HG03439 (cell line): ENCODE data around the gene SOS1.
"Not testable (repeated sequence)": the region's sequence is repeated elsewhere in the genome, so short reads cannot be mapped to it uniquely, and the experiment has no call there.

Experiments used
- ATAC-seq: cut with Tn5 transposase; IDR thresholded peaks from one replicate; pipeline ENCODE4 v1.9.1; 2021; ENCODE audit warnings: mild to moderate bottlenecking, moderate library complexity; ENCODE audit not compliant: unreplicated experiment

Gene SOS1

DNA sequence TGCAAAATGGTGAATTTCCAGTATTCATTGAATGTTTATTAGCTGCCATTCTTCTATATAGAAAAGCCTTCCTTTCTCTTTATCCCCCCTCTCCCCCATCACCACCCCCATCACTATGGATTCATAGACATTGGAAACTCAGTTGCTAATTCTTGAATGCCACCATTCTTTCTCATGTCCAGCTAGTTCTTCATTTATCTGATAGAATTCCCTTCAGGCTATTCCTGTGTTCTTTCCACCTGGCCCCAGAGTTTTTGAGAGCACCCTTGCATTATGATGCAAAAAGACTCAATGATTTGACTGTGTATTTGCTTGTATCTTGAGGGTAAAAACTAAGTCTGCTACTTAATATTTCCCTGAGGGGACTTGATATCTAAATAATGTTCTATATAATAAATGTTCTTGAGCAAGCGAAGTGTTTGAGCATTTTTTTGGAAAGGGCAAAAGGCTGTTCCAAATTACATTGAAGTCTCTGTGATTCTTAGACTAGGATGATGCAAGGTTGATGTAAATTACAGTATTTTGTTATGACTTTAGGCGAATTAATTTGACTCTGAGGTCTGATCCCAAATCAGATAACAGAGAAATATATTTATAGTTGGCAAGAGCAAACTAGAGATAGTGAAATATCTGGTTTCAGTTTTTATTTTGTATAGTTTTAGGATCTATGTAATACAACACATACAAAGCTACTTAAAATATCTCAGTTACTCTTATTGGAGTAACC, 18.8 kb upstream of the SOS1 start:
- no peak for ATAC-seq

DNA sequence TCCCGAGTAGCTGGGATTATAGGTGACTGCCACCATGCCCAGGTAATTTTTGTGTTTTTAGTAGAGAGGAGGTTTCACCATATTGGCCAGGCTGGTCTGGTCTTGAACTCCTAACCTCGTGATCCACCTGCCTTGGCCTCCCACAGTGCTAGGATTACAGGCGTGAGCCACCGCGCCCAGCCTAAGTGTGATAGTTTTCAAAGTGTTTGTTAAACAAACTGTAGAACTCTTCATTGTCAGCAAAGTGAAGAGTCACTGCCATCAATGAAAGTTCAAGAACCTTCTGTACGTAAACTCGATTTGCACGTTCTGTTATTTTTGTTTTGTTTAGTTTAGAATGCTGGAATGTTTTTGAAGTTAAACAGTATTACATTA, 18.0 kb upstream of the SOS1 start:
- no peak for ATAC-seq

DNA sequence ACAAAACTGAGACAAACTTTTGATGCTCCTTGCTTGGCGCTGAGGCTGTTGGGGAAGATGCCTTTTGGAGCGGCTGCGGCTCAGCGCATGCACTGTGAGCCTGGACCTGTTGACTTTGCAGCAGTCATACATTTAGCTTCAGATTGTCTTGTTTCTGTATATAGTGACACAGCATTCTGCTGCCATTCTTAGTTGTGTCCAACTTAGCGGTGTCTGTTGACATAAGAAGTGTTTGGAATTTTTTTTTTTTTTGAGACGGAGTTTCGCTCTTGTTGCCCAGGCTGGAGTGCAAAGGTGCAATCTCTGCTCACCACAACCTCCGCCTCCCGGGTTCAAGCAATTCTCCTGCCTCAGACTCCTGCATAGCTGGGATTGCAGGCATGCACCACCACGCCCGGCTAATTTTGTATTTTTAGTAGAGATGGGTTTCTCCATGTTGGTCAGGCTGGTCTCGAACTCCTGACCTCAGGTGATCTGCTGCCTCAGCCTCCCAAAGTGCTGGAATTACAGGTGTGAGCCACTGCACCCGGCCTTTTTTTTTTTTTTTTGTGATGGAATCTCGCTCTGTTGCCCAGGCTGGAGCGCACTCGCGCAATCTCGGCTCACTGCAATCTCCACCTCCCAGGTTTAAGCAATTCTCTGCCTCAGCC, 17.5 kb upstream of the SOS1 start:
- not testable (repeated sequence) for ATAC-seq

DNA sequence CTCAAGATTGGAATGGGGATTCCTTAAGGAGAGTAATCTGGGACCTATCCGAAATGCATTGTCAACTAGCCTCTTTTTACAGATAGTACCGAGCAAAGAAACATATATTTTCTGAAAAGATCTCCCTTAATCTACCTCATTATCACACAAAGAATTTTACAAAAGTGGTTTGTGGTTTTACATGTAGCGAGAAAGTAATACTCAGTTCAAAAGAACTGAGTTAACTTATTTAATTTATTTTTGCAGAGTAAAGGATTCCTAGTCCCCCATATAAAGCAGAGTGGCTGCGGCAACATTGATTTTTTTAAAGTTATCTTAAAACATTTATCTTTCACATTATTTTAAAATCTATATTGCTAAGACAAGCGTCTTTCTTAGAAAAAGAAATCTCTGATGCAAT, 15.9 kb upstream of the SOS1 start:
- ATAC-seq, result no peak

DNA sequence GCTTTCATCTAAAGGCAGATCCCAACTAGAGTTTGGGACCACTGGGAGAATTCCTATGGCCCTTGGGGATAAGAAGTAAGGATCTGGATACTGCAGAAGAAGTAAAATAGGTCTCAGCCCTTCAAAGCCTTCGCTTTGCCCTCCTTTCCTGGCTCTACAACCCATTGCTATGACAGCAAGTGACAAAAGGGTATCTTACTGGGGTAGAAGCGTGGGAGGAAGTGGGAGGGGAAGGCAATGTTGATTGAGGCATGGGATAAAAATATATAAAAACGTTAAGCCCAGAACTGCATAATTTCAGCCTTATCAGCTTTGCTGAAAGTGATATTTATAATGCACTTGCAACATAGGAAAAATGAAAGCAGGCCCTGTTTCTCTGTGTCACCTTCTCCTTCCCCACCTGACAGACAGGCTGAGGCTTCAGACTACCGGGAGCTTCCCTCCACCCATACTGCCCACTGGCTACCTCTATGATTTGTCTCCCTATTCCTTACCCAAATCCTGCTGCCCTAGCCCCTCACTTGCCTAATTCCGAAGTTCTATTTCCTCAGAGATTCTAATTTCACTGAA, 14.9 kb upstream of the SOS1 start:
- ATAC-seq, result no peak

DNA sequence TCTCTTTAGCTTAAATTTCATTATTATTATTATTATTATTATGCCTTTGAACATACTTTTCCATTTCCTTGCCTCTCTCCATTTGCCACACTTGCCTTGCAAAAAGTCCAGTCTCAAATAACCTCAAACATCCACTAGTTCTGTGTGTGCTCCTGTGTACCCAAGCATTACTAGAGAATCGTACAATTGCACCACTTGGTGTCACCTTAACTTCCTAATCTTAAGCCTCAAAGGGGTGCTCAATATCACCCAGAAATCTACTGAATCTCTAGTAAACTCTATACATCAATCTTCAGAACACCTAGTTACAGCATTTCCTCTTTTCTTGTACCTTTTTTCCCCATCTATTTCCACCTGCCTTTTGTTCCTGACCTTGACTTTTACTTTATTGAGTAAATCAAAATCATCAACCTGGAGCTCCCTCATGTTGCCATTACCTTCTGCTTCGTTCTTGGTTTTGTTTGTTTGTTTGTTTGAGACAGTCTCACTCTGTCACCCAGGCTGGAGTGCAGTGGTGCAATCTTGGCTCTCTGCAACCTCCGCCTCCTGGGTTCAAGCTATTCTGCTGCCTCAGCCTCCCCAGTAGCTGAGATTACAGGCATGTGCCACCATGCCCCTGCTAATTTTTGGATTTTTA, 12.5 kb upstream of the SOS1 start:
- no peak for ATAC-seq

DNA sequence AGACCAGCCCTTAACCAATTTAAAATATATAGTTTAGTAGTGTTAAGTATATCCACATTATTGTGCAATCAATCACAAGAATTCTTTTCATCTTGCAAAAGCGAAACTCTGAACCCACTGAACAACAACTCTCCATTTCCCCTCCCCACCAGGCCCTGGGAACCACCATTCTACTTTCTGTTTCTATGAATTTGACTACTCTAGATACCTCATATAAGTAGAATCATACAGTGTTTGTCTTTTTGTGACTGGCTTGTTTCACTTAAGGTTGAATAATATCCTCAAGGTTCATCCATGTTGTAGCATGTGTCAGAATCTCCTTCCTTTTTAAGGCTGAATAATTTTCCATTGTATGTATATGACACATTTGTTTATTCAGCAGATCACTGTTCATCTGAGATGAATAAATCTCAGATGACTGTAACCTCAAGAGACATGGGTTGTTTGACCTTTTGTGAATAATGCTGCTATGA, 8.1 kb upstream of the SOS1 start:
- peak; percentile 42 for ATAC-seq

DNA sequence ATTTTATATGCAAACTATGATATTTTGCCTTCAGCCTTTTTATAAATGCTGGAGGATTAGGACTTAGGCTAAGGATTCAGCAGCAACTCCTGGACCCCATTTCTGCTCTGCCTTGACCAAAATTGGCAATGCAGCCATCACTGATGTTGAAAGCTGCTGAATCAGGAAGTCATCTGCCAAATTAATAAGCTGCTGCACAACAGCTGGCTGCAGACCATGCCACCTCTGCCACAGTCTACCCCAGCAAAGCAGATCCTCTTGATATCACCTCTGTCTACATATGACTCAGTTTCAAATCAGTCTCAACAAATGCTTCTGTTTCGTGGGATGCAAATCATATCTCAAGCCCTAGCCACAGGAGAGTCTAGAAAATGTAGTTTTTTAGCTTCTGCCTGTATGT, 7.1 kb upstream of the SOS1 start:
- ATAC-seq, result peak; percentile 37

DNA sequence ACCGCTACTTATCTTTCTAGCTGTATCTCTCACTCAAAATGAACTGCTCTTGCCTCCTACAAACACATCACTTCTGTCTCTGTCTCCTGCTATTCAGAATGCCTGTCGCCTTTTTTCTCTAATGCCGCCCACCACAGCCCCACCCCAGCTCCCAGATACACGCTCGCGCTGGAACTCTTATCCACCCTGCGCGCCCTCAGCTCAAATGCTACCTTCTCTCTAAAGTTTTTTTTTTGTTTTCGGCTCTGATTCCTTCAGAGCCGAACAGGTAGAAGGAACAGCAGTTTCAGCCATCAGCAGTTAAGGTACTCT, 3.9 kb upstream of the SOS1 start:
- no peak for ATAC-seq

DNA sequence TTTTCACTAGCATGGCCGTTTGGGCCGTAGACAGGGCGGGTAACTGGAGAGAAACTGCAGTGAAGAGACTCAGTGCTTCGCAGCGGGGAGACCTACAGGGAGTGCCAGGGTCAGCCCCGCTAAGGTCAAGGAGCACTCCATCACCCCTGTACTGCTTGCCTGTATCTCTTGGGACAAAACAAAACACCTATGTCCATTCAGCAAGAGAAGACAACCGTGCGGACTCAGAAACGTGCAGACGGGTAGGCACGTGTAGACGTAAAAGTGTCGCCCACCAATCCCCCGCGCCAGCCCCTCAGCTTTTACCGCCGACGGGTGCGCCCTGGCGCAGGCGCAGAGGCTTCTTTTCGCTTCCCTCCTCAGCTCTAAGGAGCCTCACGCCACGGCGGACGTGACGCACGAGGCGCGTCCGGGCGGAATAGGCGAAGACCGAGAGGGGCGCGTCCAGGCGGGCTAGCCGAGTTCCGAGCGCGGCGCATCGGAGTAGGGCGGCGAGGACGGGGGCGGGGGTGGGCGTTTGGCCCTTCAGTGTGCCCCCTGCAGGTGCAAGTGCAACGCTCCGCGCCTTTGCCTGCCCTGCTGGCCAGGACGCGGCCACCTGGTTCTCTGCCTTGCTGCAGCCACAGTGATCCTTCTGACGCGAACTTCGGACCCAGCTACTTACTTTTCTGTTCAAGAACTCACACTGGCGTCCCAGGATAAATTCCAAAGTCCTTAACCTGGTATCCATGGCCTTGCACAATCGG, 3.3 kb upstream of the SOS1 start:
- ATAC-seq, result peak; percentile 64

DNA sequence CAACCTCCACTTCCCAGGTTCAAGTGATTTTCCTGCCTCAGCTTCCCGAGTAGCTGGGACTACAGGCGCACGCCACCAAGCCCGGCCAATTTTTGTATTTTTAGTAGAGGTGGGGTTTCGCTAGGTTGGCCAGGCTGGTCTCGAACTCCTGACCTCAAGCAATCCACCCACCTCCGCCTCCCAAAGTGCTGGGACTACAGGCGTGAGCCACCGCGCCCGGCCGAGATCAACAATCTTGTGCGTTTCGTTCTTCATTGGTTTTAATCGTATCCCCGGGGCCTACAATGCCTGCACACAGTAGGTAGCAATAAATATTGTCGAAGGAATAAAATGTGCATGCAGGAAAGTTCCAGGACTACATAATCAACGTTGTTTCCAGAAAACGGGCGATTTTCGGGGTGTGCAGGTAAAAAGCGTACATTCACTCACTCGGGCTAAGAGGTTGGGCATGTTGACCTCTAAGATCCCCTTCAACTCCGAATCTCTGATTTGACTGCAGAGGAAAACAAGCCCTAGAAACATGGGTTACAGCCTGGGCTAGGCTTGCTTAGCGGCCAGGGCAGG, 2.7 kb upstream of the SOS1 start:
- no peak for ATAC-seq

DNA sequence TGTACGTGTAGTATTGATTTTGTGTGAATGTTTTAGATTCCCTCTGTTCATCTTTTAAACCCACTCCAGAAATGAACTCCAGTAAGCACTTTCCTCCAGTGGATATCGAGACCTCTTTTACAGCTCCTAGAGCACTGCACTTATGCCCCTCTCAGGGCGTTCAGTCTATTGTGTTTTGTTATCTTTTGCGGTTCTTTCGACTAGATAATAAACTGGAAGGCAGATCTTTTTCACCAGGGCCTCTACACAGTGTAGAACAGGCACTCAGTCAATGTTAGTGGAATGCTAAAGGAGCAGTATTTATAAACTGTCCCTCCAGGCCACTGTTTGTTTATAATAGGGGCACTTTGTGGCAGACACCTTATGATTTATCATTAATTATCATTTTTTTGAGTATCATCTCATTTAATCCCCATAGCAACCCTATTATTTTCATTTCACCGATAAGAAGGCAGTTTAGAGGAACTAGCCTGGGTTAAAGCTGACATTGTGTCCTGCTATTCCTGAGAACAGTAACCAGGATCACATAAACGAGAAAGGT, 742 bp upstream of the SOS1 start:
- no peak for ATAC-seq

DNA sequence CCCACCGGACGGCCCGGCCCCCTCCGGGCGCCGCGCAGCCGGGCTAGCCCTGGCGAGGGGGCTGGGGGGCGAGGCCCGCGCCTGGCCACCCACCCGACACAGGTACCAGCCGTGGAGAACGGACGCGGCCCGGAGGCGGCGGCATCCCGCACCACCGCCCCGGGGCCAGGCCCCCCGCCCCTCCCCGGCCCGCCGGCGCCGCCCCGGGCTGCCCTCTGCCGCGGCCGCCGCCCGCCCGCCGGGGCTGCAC, 405 bp downstream of the SOS1 start:
- ATAC-seq, result peak; percentile 15

DNA sequence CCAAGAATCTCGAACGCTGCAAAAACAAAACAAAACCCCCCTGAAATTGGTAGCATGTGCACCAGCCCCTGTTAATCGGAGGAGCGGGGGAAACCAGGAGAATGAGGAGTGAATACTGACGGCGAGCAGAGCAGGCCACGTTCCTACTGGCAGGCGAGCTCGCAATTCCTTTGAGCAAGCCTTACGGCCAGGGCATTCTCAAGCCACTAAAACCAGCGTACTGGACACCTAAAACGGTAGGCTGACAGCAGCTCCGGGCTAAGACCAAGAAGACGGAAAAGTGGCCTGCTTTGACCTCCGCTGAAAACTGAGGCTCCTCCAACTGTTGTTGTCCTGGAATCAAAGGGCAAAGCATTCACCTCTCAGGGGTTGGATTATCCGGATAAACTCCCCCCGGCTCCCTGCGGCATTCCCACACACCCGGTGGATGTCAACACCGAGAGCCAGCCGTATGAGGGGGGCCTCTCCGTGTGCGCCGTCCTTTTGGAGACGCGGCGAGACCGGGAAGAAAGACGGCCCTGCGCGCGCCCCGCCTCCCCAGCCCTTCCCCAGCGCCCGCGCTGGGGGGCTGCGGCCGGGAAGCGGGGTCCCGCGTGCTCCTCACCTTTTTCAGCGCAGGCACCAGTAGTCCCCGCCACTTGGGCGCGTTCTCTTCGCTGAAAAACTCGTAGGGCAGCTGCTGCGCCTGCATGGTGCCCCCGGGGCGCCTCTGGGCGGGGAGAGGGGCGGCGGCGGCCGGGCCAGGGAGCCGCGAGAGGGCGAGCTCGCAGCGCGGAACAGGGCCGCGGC, 925 bp downstream of the SOS1 start:
- peak; percentile 40 for ATAC-seq

DNA sequence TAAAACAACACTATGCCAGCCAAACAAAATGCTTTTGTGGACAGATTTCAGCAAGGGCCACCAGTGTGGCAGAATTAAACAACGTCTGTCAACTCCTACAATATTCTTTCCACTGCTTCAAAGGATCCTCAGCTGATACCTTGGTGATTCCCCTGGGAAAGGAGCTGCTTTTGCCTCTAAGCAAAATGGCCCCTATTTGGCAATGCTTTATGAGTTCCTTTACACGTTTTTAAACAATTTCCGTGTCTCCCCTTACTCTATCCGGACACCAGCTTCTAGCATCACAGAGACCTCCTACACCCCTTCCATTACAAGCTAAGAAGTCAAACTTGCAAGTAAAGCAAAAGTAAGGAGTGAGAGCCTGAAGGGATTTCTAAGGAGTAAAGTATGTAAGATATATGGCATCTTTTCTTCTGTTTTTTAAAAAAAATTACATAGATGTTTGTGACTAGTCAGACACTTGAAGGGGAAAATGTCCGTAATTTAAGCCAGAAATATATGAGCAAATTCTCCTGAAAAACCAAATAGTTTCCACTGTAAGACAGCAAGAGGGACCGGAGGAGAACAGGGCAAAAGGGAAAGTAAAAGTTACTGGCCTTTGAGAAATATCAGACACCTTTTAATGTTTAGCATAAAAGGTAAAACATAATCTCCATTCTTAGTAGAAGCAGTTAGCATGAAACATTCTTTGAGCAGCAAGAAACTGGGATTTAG, 1.9 kb downstream of the SOS1 start:
- no peak for ATAC-seq

DNA sequence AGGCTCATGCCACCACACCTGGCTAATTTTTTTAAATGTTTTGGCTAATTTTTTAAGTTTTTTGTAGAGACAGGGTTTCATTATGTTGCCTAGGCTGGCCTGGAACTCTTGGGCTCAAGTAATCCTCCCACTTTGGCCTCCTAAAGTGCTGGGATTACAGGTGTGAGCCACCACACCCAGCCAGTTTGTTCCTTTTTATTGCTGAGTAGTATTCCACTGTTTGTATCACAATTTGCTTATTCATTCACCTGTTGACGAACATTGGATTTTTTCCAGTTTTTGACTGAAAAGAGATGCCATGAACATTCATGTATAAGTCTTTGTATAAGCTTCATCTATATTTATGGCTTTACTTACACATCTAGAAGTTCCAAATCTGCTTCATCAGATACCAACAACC, 5.3 kb downstream of the SOS1 start:
- ATAC-seq, result no peak

DNA sequence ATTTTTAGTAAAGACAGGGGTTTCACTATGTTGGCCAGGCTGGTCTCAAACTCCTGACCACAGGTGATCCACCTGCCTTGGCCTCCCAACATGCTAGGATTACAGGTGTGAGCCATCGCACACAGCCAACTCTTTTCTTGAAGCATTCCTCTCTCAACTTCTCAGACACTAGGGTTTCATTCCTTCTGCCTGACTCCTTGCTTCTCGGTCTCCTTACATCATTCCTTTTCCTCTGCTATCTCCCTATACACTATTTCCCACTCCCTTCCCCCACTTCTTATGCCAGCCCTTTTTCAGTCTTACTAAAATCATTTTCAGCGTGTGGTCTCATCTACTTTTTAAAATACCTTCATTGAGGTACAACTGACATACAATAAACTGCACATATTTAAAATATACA, 6.1 kb downstream of the SOS1 start:
- ATAC-seq, result no peak

DNA sequence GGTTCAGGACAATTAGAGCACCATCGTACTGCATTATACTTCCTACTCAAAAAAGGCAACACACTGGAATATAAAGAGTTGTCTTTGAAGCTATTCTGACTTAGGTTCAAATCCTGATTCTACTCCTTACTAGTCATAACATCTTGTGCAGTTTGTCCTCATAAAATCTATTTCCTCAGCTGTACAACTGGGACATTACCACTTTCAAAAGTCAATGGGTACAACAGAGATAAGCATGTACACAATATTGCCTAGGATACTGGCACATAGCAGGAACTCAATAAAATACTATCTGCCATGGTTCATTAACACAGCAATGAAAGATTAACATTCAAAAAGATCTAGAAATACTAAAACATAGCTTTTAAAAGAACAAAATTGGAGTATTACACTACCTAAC, 11.3 kb downstream of the SOS1 start:
- no peak for ATAC-seq

DNA sequence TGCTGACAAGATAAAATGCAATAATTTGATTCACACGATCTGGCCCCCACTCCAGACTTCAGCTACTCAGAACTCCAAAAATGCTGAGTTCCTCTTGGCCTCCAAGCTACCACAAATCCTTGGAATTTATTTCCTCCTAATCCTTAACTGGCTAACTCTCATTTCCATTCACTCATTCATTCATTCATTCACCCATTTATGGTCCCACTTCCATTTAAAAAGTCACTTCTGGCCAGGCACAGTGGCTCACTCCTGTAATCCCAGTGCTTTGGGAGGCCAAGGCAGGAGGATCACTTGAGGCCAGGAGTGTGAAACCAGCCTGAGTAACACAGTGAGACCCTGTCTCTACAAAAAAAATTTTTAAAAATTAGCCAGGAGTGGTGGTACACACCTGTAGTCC, 12.5 kb downstream of the SOS1 start:
- no peak for ATAC-seq
